ENCODE measurements around the gene PNPLA2.

DNA sequence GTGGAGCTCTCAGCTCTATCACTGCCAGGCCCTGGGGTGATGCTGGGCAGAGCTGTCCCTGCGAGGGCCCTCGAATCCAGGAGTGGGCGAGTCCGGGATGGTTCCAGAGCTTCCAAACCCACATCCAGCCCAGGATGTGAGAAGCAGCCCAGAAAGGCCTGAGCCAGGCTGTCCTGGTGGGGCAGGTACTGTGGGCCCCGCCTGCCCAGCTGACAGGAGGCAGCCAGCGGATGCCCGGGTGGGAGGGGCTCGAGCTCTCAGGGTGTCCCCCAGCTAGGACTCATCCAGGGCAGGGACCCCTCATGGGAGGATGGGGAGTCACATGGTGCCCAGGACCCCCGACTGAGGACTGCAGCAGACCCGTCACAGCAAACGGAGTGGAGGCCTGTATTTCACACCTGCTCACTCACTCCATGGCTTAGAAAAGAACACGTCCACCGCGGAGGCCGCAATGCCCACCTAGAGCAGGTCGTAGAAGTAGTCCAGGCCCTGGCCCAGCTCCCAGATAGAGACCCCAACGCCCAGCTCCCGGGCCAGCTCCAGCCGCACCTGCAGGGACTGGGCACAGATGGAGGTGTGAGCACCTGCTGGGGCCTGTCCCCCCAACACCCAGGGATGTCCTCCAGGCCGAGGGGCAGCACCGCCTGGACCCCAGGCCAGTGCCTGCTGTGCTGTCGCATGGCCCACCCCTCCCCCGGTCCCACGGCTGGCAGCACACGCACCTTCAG lies 50.8 kb downstream of the PNPLA2 start:
- TF ChIP-seq, protein P1, sequence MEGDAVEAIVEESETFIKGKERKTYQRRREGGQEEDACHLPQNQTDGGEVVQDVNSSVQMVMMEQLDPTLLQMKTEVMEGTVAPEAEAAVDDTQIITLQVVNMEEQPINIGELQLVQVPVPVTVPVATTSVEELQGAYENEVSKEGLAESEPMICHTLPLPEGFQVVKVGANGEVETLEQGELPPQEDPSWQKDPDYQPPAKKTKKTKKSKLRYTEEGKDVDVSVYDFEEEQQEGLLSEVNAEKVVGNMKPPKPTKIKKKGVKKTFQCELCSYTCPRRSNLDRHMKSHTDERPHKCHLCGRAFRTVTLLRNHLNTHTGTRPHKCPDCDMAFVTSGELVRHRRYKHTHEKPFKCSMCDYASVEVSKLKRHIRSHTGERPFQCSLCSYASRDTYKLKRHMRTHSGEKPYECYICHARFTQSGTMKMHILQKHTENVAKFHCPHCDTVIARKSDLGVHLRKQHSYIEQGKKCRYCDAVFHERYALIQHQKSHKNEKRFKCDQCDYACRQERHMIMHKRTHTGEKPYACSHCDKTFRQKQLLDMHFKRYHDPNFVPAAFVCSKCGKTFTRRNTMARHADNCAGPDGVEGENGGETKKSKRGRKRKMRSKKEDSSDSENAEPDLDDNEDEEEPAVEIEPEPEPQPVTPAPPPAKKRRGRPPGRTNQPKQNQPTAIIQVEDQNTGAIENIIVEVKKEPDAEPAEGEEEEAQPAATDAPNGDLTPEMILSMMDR (conservative IDR thresholded peaks at IDR 0.05; ENCODE audit: low read length) = no peak
- no peak for TF ChIP-seq EZH2phosphoT487 (IDR thresholded peaks at IDR 0.05; ENCODE audit: borderline replicate concordance, low read depth, low read length)
